Ishikawa (cell line): ENCODE measurements around the gene SPIRE2.

Experiments
- CEBPB ChIP-seq: IDR thresholded peaks from 2 replicates; pipeline ENCODE4 v1.6.1; 2012
- CREB1 ChIP-seq: IDR thresholded peaks from 2 replicates; pipeline ENCODE4 v1.6.1; 2012; ENCODE audit warnings: low read depth
- EGR1 ChIP-seq: IDR thresholded peaks from 2 replicates; pipeline ENCODE4 v1.6.1; 2012
- EP300 ChIP-seq: IDR thresholded peaks from 2 replicates; pipeline ENCODE4 v1.6.1; 2012; ENCODE audit warnings: borderline replicate concordance
- FOXM1 ChIP-seq: IDR thresholded peaks from 2 replicates; pipeline ENCODE4 v1.6.1; 2012; ENCODE audit warnings: low read depth, borderline replicate concordance
- MAX ChIP-seq: IDR thresholded peaks from 2 replicates; pipeline ENCODE4 v1.6.1; 2012
- NFIC ChIP-seq: IDR thresholded peaks from 2 replicates; pipeline ENCODE4 v1.6.1; 2012
- RAD21 ChIP-seq: IDR thresholded peaks from 2 replicates; pipeline ENCODE4 v1.6.1; 2012; ENCODE audit warnings: low read depth
- TAF1 ChIP-seq: IDR thresholded peaks from 2 replicates; pipeline ENCODE4 v1.6.1; 2012; ENCODE audit warnings: low read depth, mild to moderate bottlenecking
- TCF12 ChIP-seq: IDR thresholded peaks from 2 replicates; pipeline ENCODE4 v1.6.1; 2012; ENCODE audit warnings: low read depth
- TEAD4 ChIP-seq: IDR thresholded peaks from 2 replicates; pipeline ENCODE4 v1.6.1; 2012
- YY1 ChIP-seq: IDR thresholded peaks from 2 replicates; pipeline ENCODE4 v1.6.1; 2012; ENCODE audit warnings: low read depth
- ZBTB7A ChIP-seq: IDR thresholded peaks from 2 replicates; pipeline ENCODE4 v1.6.1; 2012; ENCODE audit warnings: low read depth
- TF ChIP-seq, protein P1 (sequence below): IDR thresholded peaks from 2 replicates; pipeline ENCODE4 v1.6.1; 2012
- TF ChIP-seq, protein P2 (sequence below): IDR thresholded peaks from 2 replicates; pipeline ENCODE4 v1.6.1; 2012; ENCODE audit warnings: low read depth, mild to moderate bottlenecking

Gene SPIRE2

GRCh38 chr16:89861648-89862047, 33.4 kb downstream of the SPIRE2 start:
- TF ChIP-seq CEBPB = no peak
- no peak for TF ChIP-seq FOXM1
- TF ChIP-seq TEAD4 = no peak
- no peak for TF ChIP-seq RAD21
- TF ChIP-seq TCF12 = no peak
- TF ChIP-seq YY1 = no peak
- TF ChIP-seq EGR1 = no peak
- TF ChIP-seq NFIC = no peak
- no peak for TF ChIP-seq TAF1
- no peak for TF ChIP-seq EP300
- TF ChIP-seq, protein P1, sequence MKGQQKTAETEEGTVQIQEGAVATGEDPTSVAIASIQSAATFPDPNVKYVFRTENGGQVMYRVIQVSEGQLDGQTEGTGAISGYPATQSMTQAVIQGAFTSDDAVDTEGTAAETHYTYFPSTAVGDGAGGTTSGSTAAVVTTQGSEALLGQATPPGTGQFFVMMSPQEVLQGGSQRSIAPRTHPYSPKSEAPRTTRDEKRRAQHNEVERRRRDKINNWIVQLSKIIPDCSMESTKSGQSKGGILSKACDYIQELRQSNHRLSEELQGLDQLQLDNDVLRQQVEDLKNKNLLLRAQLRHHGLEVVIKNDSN = no peak
- TF ChIP-seq ZBTB7A = no peak
- TF ChIP-seq, protein P2, sequence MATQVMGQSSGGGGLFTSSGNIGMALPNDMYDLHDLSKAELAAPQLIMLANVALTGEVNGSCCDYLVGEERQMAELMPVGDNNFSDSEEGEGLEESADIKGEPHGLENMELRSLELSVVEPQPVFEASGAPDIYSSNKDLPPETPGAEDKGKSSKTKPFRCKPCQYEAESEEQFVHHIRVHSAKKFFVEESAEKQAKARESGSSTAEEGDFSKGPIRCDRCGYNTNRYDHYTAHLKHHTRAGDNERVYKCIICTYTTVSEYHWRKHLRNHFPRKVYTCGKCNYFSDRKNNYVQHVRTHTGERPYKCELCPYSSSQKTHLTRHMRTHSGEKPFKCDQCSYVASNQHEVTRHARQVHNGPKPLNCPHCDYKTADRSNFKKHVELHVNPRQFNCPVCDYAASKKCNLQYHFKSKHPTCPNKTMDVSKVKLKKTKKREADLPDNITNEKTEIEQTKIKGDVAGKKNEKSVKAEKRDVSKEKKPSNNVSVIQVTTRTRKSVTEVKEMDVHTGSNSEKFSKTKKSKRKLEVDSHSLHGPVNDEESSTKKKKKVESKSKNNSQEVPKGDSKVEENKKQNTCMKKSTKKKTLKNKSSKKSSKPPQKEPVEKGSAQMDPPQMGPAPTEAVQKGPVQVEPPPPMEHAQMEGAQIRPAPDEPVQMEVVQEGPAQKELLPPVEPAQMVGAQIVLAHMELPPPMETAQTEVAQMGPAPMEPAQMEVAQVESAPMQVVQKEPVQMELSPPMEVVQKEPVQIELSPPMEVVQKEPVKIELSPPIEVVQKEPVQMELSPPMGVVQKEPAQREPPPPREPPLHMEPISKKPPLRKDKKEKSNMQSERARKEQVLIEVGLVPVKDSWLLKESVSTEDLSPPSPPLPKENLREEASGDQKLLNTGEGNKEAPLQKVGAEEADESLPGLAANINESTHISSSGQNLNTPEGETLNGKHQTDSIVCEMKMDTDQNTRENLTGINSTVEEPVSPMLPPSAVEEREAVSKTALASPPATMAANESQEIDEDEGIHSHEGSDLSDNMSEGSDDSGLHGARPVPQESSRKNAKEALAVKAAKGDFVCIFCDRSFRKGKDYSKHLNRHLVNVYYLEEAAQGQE = no peak
- TF ChIP-seq MAX = no peak
- no peak for TF ChIP-seq CREB1

DNA sequence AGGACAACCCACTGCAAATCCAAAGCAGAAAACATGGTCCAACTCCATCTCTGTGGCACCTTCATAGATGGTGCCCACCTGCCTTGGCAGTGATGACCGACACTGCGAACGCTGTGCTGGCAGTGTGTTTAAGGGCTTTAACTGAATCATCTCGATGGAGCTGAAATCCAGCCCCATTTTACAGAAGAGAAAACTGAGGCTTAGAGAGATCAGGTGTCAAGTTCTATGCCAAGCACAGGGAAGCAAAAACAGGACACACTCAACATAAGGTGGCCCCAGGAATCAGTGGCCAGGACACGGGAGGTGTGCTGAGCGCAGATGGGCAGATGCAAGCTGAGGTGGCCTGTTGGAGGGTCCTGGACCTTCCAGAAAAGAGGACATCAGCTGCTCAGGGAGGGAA, 34.5 kb downstream of the SPIRE2 start:
- TF ChIP-seq TEAD4 = no peak
- TF ChIP-seq FOXM1 = no peak
- TF ChIP-seq YY1 = no peak
- TF ChIP-seq ZBTB7A = no peak
- no peak for TF ChIP-seq RAD21
- TF ChIP-seq NFIC = no peak
- TF ChIP-seq MAX = no peak
- no peak for TF ChIP-seq CEBPB
- TF ChIP-seq EGR1 = no peak
- TF ChIP-seq CREB1 = no peak
- no peak for TF ChIP-seq TAF1
- no peak for TF ChIP-seq TCF12
- TF ChIP-seq, protein P2 = no peak
- TF ChIP-seq, protein P1 = no peak

- no peak for TF ChIP-seq TAF1
- no peak for TF ChIP-seq EP300
- no peak for TF ChIP-seq CEBPB
- TF ChIP-seq, protein P1 = no peak
- TF ChIP-seq ZBTB7A = no peak
- TF ChIP-seq, protein P2 = no peak
- TF ChIP-seq TCF12 = no peak
- TF ChIP-seq MAX = no peak
Measured at GRCh38 chr16:89863741-89864526, 35.7 kb downstream of the SPIRE2 start.

GRCh38 chr16:89864527-89864820, 36.2 kb downstream of the SPIRE2 start:
- TF ChIP-seq YY1 = no peak
- TF ChIP-seq TCF12 = no peak
- no peak for TF ChIP-seq RAD21
- no peak for TF ChIP-seq EGR1
- TF ChIP-seq, protein P1 = no peak
- TF ChIP-seq ZBTB7A = no peak
- TF ChIP-seq NFIC = no peak
- TF ChIP-seq MAX = no peak
- TF ChIP-seq, protein P2 = no peak
- no peak for TF ChIP-seq EP300
